ENCODE results near the gene SPEF1.

SPEF1 gene

DNA sequence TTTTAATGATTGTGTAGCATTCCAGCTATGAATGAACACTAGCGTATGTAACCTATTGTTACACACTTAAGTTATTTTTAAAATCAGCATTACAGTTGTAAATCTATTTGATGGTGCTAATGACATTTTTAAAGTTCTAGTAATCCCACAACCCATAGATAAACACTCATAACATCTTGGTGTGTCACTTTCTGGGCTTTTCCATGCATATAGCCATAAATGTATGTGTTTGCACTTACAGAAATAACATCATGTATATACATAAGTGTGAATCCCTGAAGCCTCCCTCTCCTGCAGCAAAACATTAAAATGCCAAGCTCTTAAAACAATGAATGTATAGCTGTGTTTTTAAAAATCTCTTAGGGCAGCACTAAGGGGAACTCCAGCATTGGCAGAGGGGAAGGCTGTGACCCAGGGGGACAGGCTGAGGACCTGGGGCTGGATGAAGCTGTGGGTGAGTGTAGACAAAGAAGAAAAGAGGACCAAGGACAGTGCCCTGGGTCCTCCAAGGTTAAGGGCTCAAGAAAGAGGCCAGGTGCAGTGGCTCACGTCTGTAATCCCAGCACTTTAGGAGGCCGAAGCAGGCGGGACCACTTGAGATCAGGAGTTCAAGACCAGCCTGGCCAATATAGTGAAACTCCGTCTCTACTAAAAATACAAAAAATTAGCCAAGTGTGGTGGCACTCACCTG lies 6.2 kb upstream of the SPEF1 start:
- Histone ChIP-seq H2BK15ac (ENCODE audit: low read depth, poor library complexity, severe bottlenecking) (no peak overlapping the region), H3K18ac (ENCODE audit: low read depth in 1 of 2, low read length in 2 of 2) (no peak overlapping the region), H3K4ac (ENCODE audit: low read depth in 1 of 2, low read length in 2 of 2) (peak overlapping the region in 1 of 2 experiments; percentile 21), H4K91ac (ENCODE audit: low read length) (no peak overlapping the region), H2BK12ac (ENCODE audit: low read length in 2 of 2) (no peak overlapping the region), H3K27ac (ENCODE audit: low read length, poor library complexity, severe bottlenecking) (no peak overlapping the region), H3K4me1 (ENCODE audit: control insufficient read depth, insufficient read depth, low read depth, low read length) (peaks cover 31% of the 10 kb centered on the region), H3K27me3 (ENCODE audit: control insufficient read depth in 1 of 2, insufficient read depth in 1 of 2, low read length in 2 of 2) (no peaks in the 10 kb centered on the region), H3K14ac (ENCODE audit: low read length in 2 of 2) (no peak overlapping the region), H3K36me3 (ENCODE audit: control insufficient read depth in 1 of 2, insufficient read depth in 2 of 2, low read depth in 1 of 2, low read length in 2 of 2) (peaks cover 23 to 24% of the 10 kb centered on the region in 2 experiments), H3K23ac (ENCODE audit: low read length in 2 of 2) (no peak overlapping the region), H4K8ac (ENCODE audit: low read length) (no peak overlapping the region), H3K79me1 (replicated peaks; ENCODE audit: low read length, poor library complexity, severe bottlenecking) (peaks cover 18% of the 10 kb centered on the region), H3K9ac (ENCODE audit: low read length) (peak overlapping the region; percentile 83), H2AK5ac (ENCODE audit: low read length, severe bottlenecking) (no peak overlapping the region), H2BK120ac (ENCODE audit: low read depth, low read length) (no peak overlapping the region), H3K9me3 (ENCODE audit: control insufficient read depth, low read length) (no peaks in the 10 kb centered on the region), H3K4me3 (ENCODE audit: insufficient read depth in 1 of 2, low read depth in 1 of 2, low read length in 2 of 2) (peak overlapping the region in 1 of 2 experiments; percentile 77), H2AFZ (ENCODE audit: low read depth, low read length) (no peak overlapping the region), H2BK5ac (ENCODE audit: low read depth, low read length, poor library complexity, severe bottlenecking) (no peak overlapping the region), H3K4me2 (ENCODE audit: low read length, poor library complexity, severe bottlenecking) (no peak overlapping the region)
- WGBS, result 91% methylated on average over 4 of the region's 5 CpGs
- peak; percentile 40 for DNase-seq

DNA sequence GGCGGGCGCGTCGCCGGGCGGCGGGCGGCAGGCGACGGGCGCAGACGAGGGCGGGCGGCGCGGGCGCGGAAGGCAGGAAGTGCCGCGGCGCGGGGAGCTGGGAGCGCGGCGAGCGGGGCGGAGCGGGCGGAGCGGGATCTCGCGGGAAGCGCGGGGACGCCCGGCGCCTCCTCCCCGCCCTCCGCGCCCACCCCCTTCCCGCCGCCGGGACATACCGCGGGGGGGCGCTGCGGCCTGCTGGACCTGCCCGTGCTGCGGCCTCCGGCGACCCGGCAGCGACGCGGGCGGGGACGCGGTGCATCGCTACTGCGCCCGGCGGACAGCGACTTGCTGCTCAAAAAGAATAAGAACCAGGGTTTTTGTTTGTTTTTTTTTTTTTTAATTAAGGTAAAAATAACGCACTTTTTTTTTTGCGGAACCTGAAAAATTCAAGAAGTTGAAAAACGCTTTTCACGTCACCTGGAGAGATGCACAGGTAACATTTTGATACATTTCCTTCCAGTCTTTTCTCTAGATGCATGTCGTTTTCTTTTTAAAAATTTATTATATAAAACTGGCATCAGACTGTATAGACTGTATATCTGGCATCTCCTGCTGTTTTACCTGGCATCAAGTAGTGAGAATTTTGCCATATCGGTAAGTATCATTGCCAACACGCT lies 5.5 kb upstream of the SPEF1 start, which contains the start of gene CENPB:
Gene CENPB, minus strand, starts transcription at position 76 of the 659 bp plus-strand sequence. CDS start 257 bp downstream, outside the sequence.
- Histone ChIP-seq H3K79me1 (replicated peaks; ENCODE audit: low read length, poor library complexity, severe bottlenecking) (peaks cover 18% of the 10 kb centered on the region), H3K4me2 (ENCODE audit: low read length, poor library complexity, severe bottlenecking) (peak within 1 kb of the TSS; percentile 81), H3K14ac (ENCODE audit: low read length in 2 of 2) (peak within 1 kb of the TSS in 1 of 2 experiments; percentile 85), H4K8ac (ENCODE audit: low read length) (no peak within 1 kb of the TSS), H3K27ac (ENCODE audit: low read length, poor library complexity, severe bottlenecking) (no peak within 1 kb of the TSS), H3K4ac (ENCODE audit: low read depth in 1 of 2, low read length in 2 of 2) (peak within 1 kb of the TSS; percentile 64 to 86), H2BK120ac (ENCODE audit: low read depth, low read length) (peak within 1 kb of the TSS; percentile 94), H3K4me1 (ENCODE audit: control insufficient read depth, insufficient read depth, low read depth, low read length) (peaks cover 31% of the 10 kb centered on the region), H2AFZ (ENCODE audit: low read depth, low read length) (peak within 1 kb of the TSS; percentile 77), H4K91ac (ENCODE audit: low read length) (peak within 1 kb of the TSS; percentile 18), H2AK5ac (ENCODE audit: low read length, severe bottlenecking) (peak within 1 kb of the TSS; percentile 44), H3K36me3 (ENCODE audit: control insufficient read depth in 1 of 2, insufficient read depth in 2 of 2, low read depth in 1 of 2, low read length in 2 of 2) (peaks cover 23 to 26% of the 10 kb centered on the region in 2 experiments), H3K9ac (ENCODE audit: low read length) (peak within 1 kb of the TSS; percentile 87), H2BK15ac (ENCODE audit: low read depth, poor library complexity, severe bottlenecking) (no peak within 1 kb of the TSS), H3K23ac (ENCODE audit: low read length in 2 of 2) (peak within 1 kb of the TSS in 1 of 2 experiments; percentile 61), H3K4me3 (ENCODE audit: insufficient read depth in 1 of 2, low read depth in 1 of 2, low read length in 2 of 2) (peak within 1 kb of the TSS; percentile 56 to 88), H3K9me3 (ENCODE audit: control insufficient read depth, low read length) (no peaks in the 10 kb centered on the region), H3K18ac (ENCODE audit: low read depth in 1 of 2, low read length in 2 of 2) (peak within 1 kb of the TSS; percentile 10 to 93), H2BK5ac (ENCODE audit: low read depth, low read length, poor library complexity, severe bottlenecking) (no peak within 1 kb of the TSS), H3K27me3 (ENCODE audit: control insufficient read depth in 1 of 2, insufficient read depth in 1 of 2, low read length in 2 of 2) (no peaks in the 10 kb centered on the region), H2BK12ac (ENCODE audit: low read length in 2 of 2) (peak within 1 kb of the TSS in 1 of 2 experiments; percentile 61)
- WGBS, result 50% methylated on average over 2 of the region's 70 CpGs
- peak; percentile 84 for DNase-seq

DNA sequence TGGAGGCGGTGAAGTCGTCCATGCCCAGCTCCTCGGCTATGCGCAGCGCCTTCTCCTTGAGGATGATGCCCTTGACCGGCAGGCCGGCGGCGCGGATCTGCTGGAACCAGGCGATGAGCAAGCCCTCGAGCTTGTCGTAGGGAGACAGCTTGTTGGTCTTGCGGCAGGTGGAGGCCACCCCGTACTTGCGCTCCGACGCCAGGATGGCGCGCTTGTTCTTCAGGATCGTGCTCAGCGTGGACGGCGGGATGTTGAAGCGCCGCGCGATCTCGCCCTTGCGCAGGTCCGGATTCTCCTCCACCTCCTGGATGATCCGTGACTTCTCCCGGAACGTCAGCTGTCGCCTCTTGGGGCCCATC lies 4.9 kb upstream of the SPEF1 start:
- H4K8ac ChIP-seq (ENCODE audit: low read length), result no peak overlapping the region
- H2BK15ac ChIP-seq (ENCODE audit: low read depth, poor library complexity, severe bottlenecking), result no peak overlapping the region
- H3K4me3 ChIP-seq (ENCODE audit: insufficient read depth in 1 of 2, low read depth in 1 of 2, low read length in 2 of 2), result peak overlapping the region; percentile 56 to 88
- peak; percentile 69 for DNase-seq
- H3K9ac ChIP-seq (ENCODE audit: low read length), result peak overlapping the region; percentile 87
- peak overlapping the region; percentile 44 for H2AK5ac ChIP-seq (ENCODE audit: low read length, severe bottlenecking)
- H2BK12ac ChIP-seq (ENCODE audit: low read length in 2 of 2), result peak overlapping the region in 1 of 2 experiments; percentile 61
- peak overlapping the region; percentile 81 for H3K4me2 ChIP-seq (ENCODE audit: low read length, poor library complexity, severe bottlenecking)
- no peaks in the 10 kb centered on the region for H3K9me3 ChIP-seq (ENCODE audit: control insufficient read depth, low read length)
- no peak overlapping the region for H2BK5ac ChIP-seq (ENCODE audit: low read depth, low read length, poor library complexity, severe bottlenecking)
- peaks cover 32% of the 10 kb centered on the region for H3K4me1 ChIP-seq (ENCODE audit: control insufficient read depth, insufficient read depth, low read depth, low read length)
- 4% methylated on average over 30 of the region's 35 CpGs for WGBS
- no peaks in the 10 kb centered on the region for H3K27me3 ChIP-seq (ENCODE audit: control insufficient read depth in 1 of 2, insufficient read depth in 1 of 2, low read length in 2 of 2)
- peak overlapping the region in 1 of 2 experiments; percentile 85 for H3K14ac ChIP-seq (ENCODE audit: low read length in 2 of 2)
- H3K23ac ChIP-seq (ENCODE audit: low read length in 2 of 2), result peak overlapping the region in 1 of 2 experiments; percentile 61
- no peak overlapping the region for H3K27ac ChIP-seq (ENCODE audit: low read length, poor library complexity, severe bottlenecking)
- H3K4ac ChIP-seq (ENCODE audit: low read depth in 1 of 2, low read length in 2 of 2), result peak overlapping the region in 1 of 2 experiments; percentile 86
- peaks cover 18% of the 10 kb centered on the region for H3K79me1 ChIP-seq (replicated peaks; ENCODE audit: low read length, poor library complexity, severe bottlenecking)
- peaks cover 23 to 29% of the 10 kb centered on the region in 2 experiments for H3K36me3 ChIP-seq (ENCODE audit: control insufficient read depth in 1 of 2, insufficient read depth in 2 of 2, low read depth in 1 of 2, low read length in 2 of 2)
- peak overlapping the region; percentile 77 for H2AFZ ChIP-seq (ENCODE audit: low read depth, low read length)
- peak overlapping the region; percentile 94 for H2BK120ac ChIP-seq (ENCODE audit: low read depth, low read length)
- peak overlapping the region; percentile 10 to 93 for H3K18ac ChIP-seq (ENCODE audit: low read depth in 1 of 2, low read length in 2 of 2)
- no peak overlapping the region for H4K91ac ChIP-seq (ENCODE audit: low read length)
